GM23338 (cell line): Measurements from ENCODE around the gene FBXL17. TPM values are rescaled to one million over a fixed set of nuclear protein-coding genes. Genes with fewer than 3 reads are reported as not detected.

Experiments
- ATAC-seq: fragments of 200-7000 bp; cut with Tn5 transposase; 3 replicates; pipeline ENCODE4 v1.9.1; 2020
- DNase-seq: peaks from one replicate; pipeline ENCODE4 v3.0.0-alpha.2; 2015; ENCODE audit warnings: low spot score
- H2AFZ ChIP-seq: fragments of 200-600 bp; sonication (generic); 2 replicates; pipeline ENCODE4 v1.8.0; 2016; ENCODE audit warnings: antibody characterized with exemption, mild to moderate bottlenecking, moderate library complexity
- H3F3A ChIP-seq: fragments of 200-600 bp; sonication (generic); replicated peaks from 2 replicates; pipeline ENCODE4 v1.8.0; 2017; ENCODE audit warnings: antibody characterized with exemption, mixed run types, low read depth
- H3K27ac ChIP-seq: fragments of 200-600 bp; sonication (generic); 2 replicates; pipeline ENCODE4 v1.6.1; 2016; ENCODE audit warnings: low read depth
- H3K27me3 ChIP-seq: fragments of 200-600 bp; sonication (generic); 2 replicates; pipeline ENCODE4 v1.8.0; 2016; ENCODE audit warnings: mild to moderate bottlenecking, mixed run types, moderate library complexity; ENCODE audit not compliant: insufficient read depth
- H3K36me3 ChIP-seq: fragments of 200-600 bp; sonication (generic); 2 replicates; pipeline ENCODE4 v1.8.0; 2016; ENCODE audit warnings: mild to moderate bottlenecking; ENCODE audit not compliant: insufficient read depth
- H3K4me1 ChIP-seq: fragments of 200-600 bp; sonication (generic); 2 replicates; pipeline ENCODE4 v1.8.0; 2016; ENCODE audit warnings: mild to moderate bottlenecking, moderate library complexity; ENCODE audit not compliant: insufficient read depth
- H3K4me2 ChIP-seq: fragments of 200-600 bp; sonication (generic); 2 replicates; pipeline ENCODE4 v1.7.1; 2017; ENCODE audit warnings: mixed run types
- H3K4me3 ChIP-seq: fragments of 200-600 bp; sonication (generic); 2 replicates; pipeline ENCODE4 v1.6.1; 2016; ENCODE audit warnings: mixed run types
- H3K79me2 ChIP-seq: fragments of 200-600 bp; sonication (generic); replicated peaks from 2 replicates; pipeline ENCODE4 v1.8.0; 2017; ENCODE audit warnings: mild to moderate bottlenecking; ENCODE audit not compliant: insufficient read depth
- H3K9me2 ChIP-seq: fragments of 200-600 bp; sonication (generic); 2 replicates; pipeline ENCODE4 v1.8.0; 2017; ENCODE audit not compliant: insufficient read depth
- H4K20me1 ChIP-seq: fragments of 200-600 bp; sonication (generic); replicated peaks from 2 replicates; pipeline ENCODE4 v1.8.0; 2017; ENCODE audit warnings: mild to moderate bottlenecking; ENCODE audit not compliant: insufficient read depth
- H3K27ac Mint-ChIP-seq: 2 replicates; pipeline ENCODE4 v1.8.0; 2020; ENCODE audit warnings: inconsistent platforms, mild to moderate bottlenecking, moderate library complexity, mixed read lengths
- H3K27me3 Mint-ChIP-seq: 3 replicates; pipeline ENCODE4 v1.8.0; 2022; ENCODE audit warnings: low read depth, mild to moderate bottlenecking, moderate library complexity, mixed read lengths, inconsistent platforms; ENCODE audit not compliant: insufficient read depth, poor library complexity
- H3K36me3 Mint-ChIP-seq: 3 replicates; pipeline ENCODE4 v1.8.0; 2021; ENCODE audit warnings: low read depth, mild to moderate bottlenecking, inconsistent platforms, moderate library complexity, mixed read lengths
- H3K4me1 Mint-ChIP-seq: 3 replicates; pipeline ENCODE4 v1.8.0; 2020; ENCODE audit warnings: mild to moderate bottlenecking, inconsistent platforms, mixed read lengths
- H3K4me3 Mint-ChIP-seq: 3 replicates; pipeline ENCODE4 v1.8.0; 2021; ENCODE audit warnings: moderate library complexity, mild to moderate bottlenecking, inconsistent platforms, mixed read lengths
- H3K9me3 Mint-ChIP-seq: 3 replicates; pipeline ENCODE4 v1.8.0; 2020; ENCODE audit warnings: moderate library complexity, mild to moderate bottlenecking, inconsistent platforms, mixed read lengths
- CREB1 ChIP-seq: fragments of 250-450 bp; sonication (Bioruptor Pico); IDR thresholded peaks from 2 replicates; pipeline ENCODE4 v1.5.0; 2020; ENCODE audit warnings: low read depth, mild to moderate bottlenecking, moderate library complexity
- ETS1 ChIP-seq: IDR thresholded peaks from 2 replicates; pipeline ENCODE4 v1.6.1; 2016; ENCODE audit warnings: antibody characterized with exemption
- EZH2 ChIP-seq: fragments of 200-600 bp; sonication (generic); IDR thresholded peaks from one replicate; pipeline ENCODE4 v1.8.0; 2017; ENCODE audit warnings: antibody characterized with exemption, mild to moderate bottlenecking, low read depth; ENCODE audit not compliant: unreplicated experiment
- NANOG ChIP-seq: IDR thresholded peaks from 2 replicates; pipeline ENCODE4 v1.6.1; 2016; ENCODE audit warnings: antibody characterized with exemption, borderline replicate concordance
- REST ChIP-seq: IDR thresholded peaks from one replicate; pipeline ENCODE4 v1.6.1; 2018; ENCODE audit warnings: antibody characterized with exemption; ENCODE audit not compliant: unreplicated experiment
- STAT1 ChIP-seq: IDR thresholded peaks from one replicate; pipeline ENCODE4 v1.6.1; 2016; ENCODE audit warnings: antibody characterized with exemption; ENCODE audit not compliant: unreplicated experiment
- ZNF114 ChIP-seq: fragments of 250-450 bp; sonication (Bioruptor Pico); IDR thresholded peaks from 2 replicates; pipeline ENCODE4 v1.5.0; 2020; ENCODE audit warnings: mild to moderate bottlenecking, moderate library complexity
- ZNF331 ChIP-seq: fragments of 250-450 bp; sonication (Bioruptor Pico); IDR thresholded peaks from 2 replicates; pipeline ENCODE4 v1.5.0; 2020; ENCODE audit warnings: low read depth, mild to moderate bottlenecking, moderate library complexity
- polyA plus RNA-seq: library from polyadenylated mRNA; unstranded; fragments of >200 nt; fragmentation: Nextera tagmentation; extraction: Ambion mirVana; gene quantifications from 2 replicates; pipeline ENCODE4 v1.2.1, GENCODE V29; 2016
- total RNA-seq: library from RNA; depleted of rRNA; stranded (reverse); fragments of >200 nt; shearing (Covaris generic); gene quantifications from 2 replicates; pipeline ENCODE4 v1.2.3, GENCODE V29; 2014

FBXL17 gene
- total and polyA plus RNA-seq, 2 experiments from 2014 or later, result 2.0 to 2.7 TPM

DNA sequence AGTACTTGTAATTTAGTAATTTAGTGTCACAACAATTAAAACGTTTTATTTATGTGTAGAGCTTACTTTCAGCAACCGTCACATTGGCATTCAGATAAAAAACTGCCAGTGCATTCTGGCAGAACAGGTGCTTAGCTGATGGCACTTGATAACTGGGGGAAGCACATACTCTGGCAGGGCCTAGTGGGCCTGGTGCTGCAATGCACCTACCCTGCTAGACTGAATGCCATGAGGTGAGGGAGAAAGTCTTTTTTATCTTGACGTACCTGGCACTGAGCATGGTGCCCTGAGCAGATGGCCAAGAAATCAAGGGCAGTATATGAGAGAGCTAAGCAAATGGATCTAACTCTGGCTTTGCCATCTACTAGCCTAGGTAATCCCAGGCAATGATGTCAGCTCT lies 430.6 kb downstream of the FBXL17 start (continued):
- TF ChIP-seq REST (no peak), NANOG (no peak)

GRCh38 chr5:107950776-107951175 lies 431.1 kb downstream of the FBXL17 start:
- Mint-ChIP-seq H3K4me3 (no peak overlapping the region), H3K4me1 (peaks cover 3% of the 10 kb centered on the region; the same call in 2 of the 3 replicates), H3K9me3 (no peaks in the 10 kb centered on the region), H3K27ac (no peak overlapping the region), H3K27me3 (peaks cover 2% of the 10 kb centered on the region), H3K36me3 (no peaks in the 10 kb centered on the region)
- no peaks in the 10 kb centered on the region; the same call in 1 of the 2 replicates for H3K9me2 ChIP-seq
- no peak for TF ChIP-seq ETS1
- TF ChIP-seq NANOG, result no peak
- no peaks in the 10 kb centered on the region for H4K20me1 ChIP-seq
- H3F3A ChIP-seq, result no peaks in the 10 kb centered on the region
- no peaks in the 10 kb centered on the region for H3K79me2 ChIP-seq
- no peak overlapping the region for H3K4me2 ChIP-seq
- ATAC-seq (no peak), DNase-seq (no peak)
- H2AFZ ChIP-seq, result no peak overlapping the region
- H3K36me3 ChIP-seq, result no peaks in the 10 kb centered on the region
- no peaks in the 10 kb centered on the region for H3K27me3 ChIP-seq
- H3K4me1 ChIP-seq, result 0 out of 2 replicates have a peak, but pooled peaks cover 3% of the 10 kb centered on the region
- no peak overlapping the region for H3K27ac ChIP-seq
- H3K4me3 ChIP-seq, result no peak overlapping the region

DNA sequence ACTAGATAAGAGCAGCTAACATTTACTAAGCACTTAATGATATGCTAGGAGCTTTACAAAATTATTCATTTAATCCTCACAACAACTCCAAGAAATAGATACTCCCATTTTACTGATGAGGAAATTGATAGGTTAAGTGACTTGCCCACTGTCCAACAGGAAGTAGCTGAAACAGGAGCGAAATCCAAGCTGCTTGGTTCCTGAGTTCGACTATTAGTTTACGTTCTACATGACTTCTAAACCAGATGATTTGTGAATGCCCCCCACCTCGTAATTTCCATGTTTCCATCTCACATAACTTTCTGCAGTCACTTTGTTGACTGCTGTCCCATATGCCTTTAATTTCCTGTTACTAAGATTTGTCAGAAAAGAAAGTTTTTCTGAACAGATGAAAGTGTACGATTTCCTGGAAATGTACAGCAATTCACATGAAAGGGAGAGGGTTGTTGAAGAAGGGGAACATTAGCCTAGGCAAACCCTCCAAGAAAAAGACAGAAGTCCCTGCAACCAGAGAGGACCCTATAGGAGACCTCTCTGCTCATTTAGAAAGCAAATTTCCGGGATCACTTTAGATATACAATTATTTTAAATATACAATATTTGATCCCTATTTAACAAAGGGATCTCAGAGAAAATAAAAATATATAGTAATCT lies 432.1 kb downstream of the FBXL17 start:
- Histone ChIP-seq H3K9me2 (no peaks in the 10 kb centered on the region; the same call in 1 of the 2 replicates), H3K27me3 (no peaks in the 10 kb centered on the region), H3K4me2 (no peak overlapping the region), H3K36me3 (no peaks in the 10 kb centered on the region), H3F3A (no peaks in the 10 kb centered on the region), H4K20me1 (no peaks in the 10 kb centered on the region), H3K4me1 (0 out of 2 replicates have a peak, but pooled peaks cover 3% of the 10 kb centered on the region), H3K79me2 (no peaks in the 10 kb centered on the region), H3K27ac (no peak overlapping the region), H2AFZ (no peak overlapping the region), H3K4me3 (no peak overlapping the region)
- Mint-ChIP-seq H3K27me3 (peaks cover 2% of the 10 kb centered on the region), H3K36me3 (no peaks in the 10 kb centered on the region), H3K4me3 (no peak overlapping the region), H3K9me3 (no peaks in the 10 kb centered on the region), H3K4me1 (peaks cover 3% of the 10 kb centered on the region; the same call in 2 of the 3 replicates), H3K27ac (no peak overlapping the region)
- DNase-seq, result no peak
- no peak for ATAC-seq
- no peak for TF ChIP-seq EZH2
- no peak for TF ChIP-seq ZNF114
- no peak for TF ChIP-seq NANOG
- TF ChIP-seq ETS1, result no peak
- TF ChIP-seq ZNF331 (CRISPR knock-in tag), result no peak
- TF ChIP-seq CREB1 (CRISPR knock-in tag), result no peak
- no peak for TF ChIP-seq REST
- TF ChIP-seq STAT1, result no peak
